Upper lobe of left lung (tissue), 4 donors: ENCODE measurements around the gene CARS2.

Source experiments
- EP300 ChIP-seq, 4 donors: sonication (generic); formaldehyde crosslinking; IDR thresholded peaks; one replicate each; pipeline ENCODE4 v1.5.1; 2017; ENCODE audit warnings: antibody characterized with exemption in 4 of 4, control low read depth in 2 of 4
- TF ChIP-seq, protein P1 (sequence below), 6 experiments: fragments of 450-650 bp in 4 of 6; fragments of 200-600 bp in 2 of 6; sonication (generic) in 2 of 6; IDR thresholded peaks; one replicate each; pipeline ENCODE4 v1.5.1; 2016 to 2019; ENCODE audit warnings: antibody characterized with exemption in 6 of 6

DNA sequence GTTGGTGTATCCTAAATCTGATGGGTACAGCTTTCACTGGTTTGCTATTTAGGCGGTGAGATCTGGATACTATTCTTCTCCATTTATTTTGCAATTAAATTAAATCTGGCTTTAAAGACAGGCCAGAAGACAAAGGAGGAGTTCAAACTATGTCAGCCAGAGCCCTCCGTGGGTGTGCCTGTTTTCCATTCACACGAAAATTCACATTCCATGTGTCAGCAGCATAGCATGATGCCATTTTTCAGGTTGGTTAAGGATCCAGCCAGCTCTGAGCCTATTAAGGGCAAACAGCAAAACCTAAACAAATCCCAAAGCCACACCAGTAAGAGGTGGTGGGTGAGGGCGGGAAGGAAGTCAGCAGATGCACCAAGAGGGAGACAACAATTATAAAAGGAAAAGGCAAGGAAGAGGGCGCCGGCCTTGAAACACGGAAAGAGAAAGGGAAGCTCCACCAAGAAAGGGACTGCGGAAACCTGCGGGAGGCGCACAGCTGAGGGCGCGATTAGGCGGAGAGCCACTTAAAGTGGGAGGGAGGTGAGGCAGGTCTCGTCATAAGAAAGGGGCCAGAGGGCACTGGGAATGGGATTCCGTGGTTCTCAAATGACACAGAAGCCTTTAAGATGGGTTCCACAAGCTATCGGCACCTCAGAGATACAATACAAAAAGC lies 43.0 kb downstream of the CARS2 start:
- TF ChIP-seq EP300 (IDR thresholded peaks at IDR 0.05): no peak
- TF ChIP-seq, protein P1, sequence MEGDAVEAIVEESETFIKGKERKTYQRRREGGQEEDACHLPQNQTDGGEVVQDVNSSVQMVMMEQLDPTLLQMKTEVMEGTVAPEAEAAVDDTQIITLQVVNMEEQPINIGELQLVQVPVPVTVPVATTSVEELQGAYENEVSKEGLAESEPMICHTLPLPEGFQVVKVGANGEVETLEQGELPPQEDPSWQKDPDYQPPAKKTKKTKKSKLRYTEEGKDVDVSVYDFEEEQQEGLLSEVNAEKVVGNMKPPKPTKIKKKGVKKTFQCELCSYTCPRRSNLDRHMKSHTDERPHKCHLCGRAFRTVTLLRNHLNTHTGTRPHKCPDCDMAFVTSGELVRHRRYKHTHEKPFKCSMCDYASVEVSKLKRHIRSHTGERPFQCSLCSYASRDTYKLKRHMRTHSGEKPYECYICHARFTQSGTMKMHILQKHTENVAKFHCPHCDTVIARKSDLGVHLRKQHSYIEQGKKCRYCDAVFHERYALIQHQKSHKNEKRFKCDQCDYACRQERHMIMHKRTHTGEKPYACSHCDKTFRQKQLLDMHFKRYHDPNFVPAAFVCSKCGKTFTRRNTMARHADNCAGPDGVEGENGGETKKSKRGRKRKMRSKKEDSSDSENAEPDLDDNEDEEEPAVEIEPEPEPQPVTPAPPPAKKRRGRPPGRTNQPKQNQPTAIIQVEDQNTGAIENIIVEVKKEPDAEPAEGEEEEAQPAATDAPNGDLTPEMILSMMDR (IDR thresholded peaks at IDR 0.05): no peak
